Measurements from ENCODE around the gene MRPS23.

DNA sequence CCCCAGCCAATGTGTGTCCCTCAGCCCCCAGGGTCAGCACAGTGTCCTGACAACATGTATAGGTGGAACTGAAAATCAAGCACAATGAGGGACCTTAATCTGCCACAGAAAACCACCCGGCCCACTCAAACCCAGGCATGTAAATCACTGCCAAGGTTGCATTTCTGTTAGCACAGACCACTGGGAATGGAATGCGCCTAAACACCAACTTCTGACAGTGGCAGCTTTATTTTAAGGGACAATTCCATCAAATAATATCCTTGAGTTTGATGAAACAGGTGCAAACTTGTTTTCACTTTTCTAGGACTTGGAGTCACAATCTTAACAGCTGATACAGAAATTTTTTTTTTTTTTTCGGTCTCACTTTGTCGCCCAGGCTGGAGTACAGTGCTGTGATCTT, 37.3 kb upstream of the MRPS23 start:
- TF ChIP-seq ZNF274 (IDR thresholded peaks at IDR 0.05; ENCODE audit: borderline replicate concordance, extremely low read depth, low read length) (no peak), CTCF (IDR thresholded peaks at IDR 0.05; ENCODE audit: control extremely low read depth in 1 of 3, insufficient read depth in 1 of 3, low read depth in 1 of 3, low read length in 3 of 3) (no peak), CEBPB (IDR thresholded peaks at IDR 0.05; ENCODE audit: low read depth, low read length) (no peak), HDAC6 (IDR thresholded peaks at IDR 0.05; ENCODE audit: low read depth, low read length) (no peak)
